Astrocyte (in vitro differentiated cells and primary cell): ENCODE data around the gene TH.
A peak's percentile ranks its signal among the peaks of the same experiment; 100 is the strongest.

ENCODE experiments used
- CTCF ChIP-seq: IDR thresholded peaks from 2 replicates; pipeline ENCODE4 v1.5.1; 2011; ENCODE audit warnings: low read depth, mild to moderate bottlenecking, inconsistent platforms, low read length, moderate library complexity; ENCODE audit not compliant: insufficient read depth
- EZH2 ChIP-seq: IDR thresholded peaks from 2 replicates; pipeline ENCODE4 v1.6.1; 2012; ENCODE audit warnings: mild to moderate bottlenecking, low read length, inconsistent platforms; ENCODE audit not compliant: insufficient read depth

- TF ChIP-seq CTCF (peak; percentile 50), EZH2 (no peak)
Observed at GRCh38 chr11:2194877-2195755, 23.5 kb upstream of the TH start.
